ENCODE measurements around the gene ZSWIM6. TPM values are rescaled to one million over a fixed set of nuclear protein-coding genes. Genes with fewer than 3 reads are reported as not detected.

The ZSWIM6 gene
- total and polyA plus RNA-seq, 2 of the 4 experiments (the other 2 are of a cell fraction), result 10.8 to 14.1 TPM

GRCh38 chr5:61289241-61289640 is 42.8 kb upstream of the ZSWIM6 start:
- ATAC-seq (ENCODE audit: low read depth) (no peak), DNase-seq (no peak)
- ChIA-PET POLR2A (ENCODE audit: unreplicated experiment) (no interaction called here), CTCF (no interaction called here)
- Histone ChIP-seq H3K9me1 (ENCODE audit: insufficient read depth, low read length) (peaks cover 20% of the 10 kb centered on the region), H3K4me2 (ENCODE audit: low read depth, low read length) (no peak overlapping the region), H3K27ac (ENCODE audit: insufficient read depth, low read length) (no peak overlapping the region), H3K36me3 (ENCODE audit: control insufficient read depth, insufficient read depth, low read length) (no peaks in the 10 kb centered on the region), H2BK5ac (ENCODE audit: low read depth, low read length, poor library complexity, severe bottlenecking) (no peak overlapping the region), H3K14ac (replicated peaks; ENCODE audit: low read depth, low read length) (0 out of 2 replicates have a peak overlapping the region, but pooled peaks have one; percentile 31), H3K56ac (ENCODE audit: extremely low read depth, insufficient read depth, low read length) (no peak overlapping the region), H2AFZ (replicated peaks; ENCODE audit: low read length, poor library complexity) (peak overlapping the region; percentile 46), H3K9ac (ENCODE audit: low read depth, low read length) (no peak overlapping the region), H3K9me3 (ENCODE audit: control insufficient read depth, insufficient read depth, low read length) (0 out of 2 replicates have a peak, but pooled peaks cover 2% of the 10 kb centered on the region), H3K4ac (ENCODE audit: low read depth, low read length) (peak overlapping the region; percentile 29), H2AK5ac (ENCODE audit: low read depth, low read length) (peak overlapping the region; percentile 45), H3K4me3 (ENCODE audit: insufficient read depth, low read depth, low read length) (no peak overlapping the region), H2BK15ac (ENCODE audit: low read depth, low read length) (no peak overlapping the region), H3K4me1 (ENCODE audit: control insufficient read depth, insufficient read depth, low read length) (peaks cover 17% of the 10 kb centered on the region), H4K8ac (ENCODE audit: low read depth in 2 of 2, low read length in 2 of 2) (0 out of 4 replicates have a peak overlapping the region, but pooled peaks of 1 of the 2 experiments have one; percentile 14), H3K27me3 (ENCODE audit: control insufficient read depth, insufficient read depth, low read length) (no peaks in the 10 kb centered on the region), H2BK20ac (ENCODE audit: low read depth, low read length) (0 out of 2 replicates have a peak overlapping the region, but pooled peaks have one; percentile 15), H4K91ac (ENCODE audit: insufficient read depth, low read depth, low read length) (no peak overlapping the region), H3K23ac (ENCODE audit: low read depth, low read length) (no peak overlapping the region), H4K20me1 (ENCODE audit: insufficient read depth, low read length) (no peaks in the 10 kb centered on the region), H2BK120ac (ENCODE audit: low read depth, low read length) (peak overlapping the region; percentile 13; the same call in 1 of the 2 replicates), H3K18ac (ENCODE audit: low read depth, low read length) (peak overlapping the region; percentile 40; the same call in 1 of the 2 replicates), H2AK9ac (replicated peaks; ENCODE audit: low read depth, low read length, poor library complexity) (no peak overlapping the region), H3K79me1 (ENCODE audit: low read depth in 1 of 2, low read length in 2 of 2) (peaks cover 0 to 4% of the 10 kb centered on the region in 2 experiments; a peak in 1 of 4 replicates), H4K5ac (ENCODE audit: low read depth, low read length) (peak overlapping the region; percentile 2; the same call in 1 of the 2 replicates)
- TF ChIP-seq, protein P1, sequence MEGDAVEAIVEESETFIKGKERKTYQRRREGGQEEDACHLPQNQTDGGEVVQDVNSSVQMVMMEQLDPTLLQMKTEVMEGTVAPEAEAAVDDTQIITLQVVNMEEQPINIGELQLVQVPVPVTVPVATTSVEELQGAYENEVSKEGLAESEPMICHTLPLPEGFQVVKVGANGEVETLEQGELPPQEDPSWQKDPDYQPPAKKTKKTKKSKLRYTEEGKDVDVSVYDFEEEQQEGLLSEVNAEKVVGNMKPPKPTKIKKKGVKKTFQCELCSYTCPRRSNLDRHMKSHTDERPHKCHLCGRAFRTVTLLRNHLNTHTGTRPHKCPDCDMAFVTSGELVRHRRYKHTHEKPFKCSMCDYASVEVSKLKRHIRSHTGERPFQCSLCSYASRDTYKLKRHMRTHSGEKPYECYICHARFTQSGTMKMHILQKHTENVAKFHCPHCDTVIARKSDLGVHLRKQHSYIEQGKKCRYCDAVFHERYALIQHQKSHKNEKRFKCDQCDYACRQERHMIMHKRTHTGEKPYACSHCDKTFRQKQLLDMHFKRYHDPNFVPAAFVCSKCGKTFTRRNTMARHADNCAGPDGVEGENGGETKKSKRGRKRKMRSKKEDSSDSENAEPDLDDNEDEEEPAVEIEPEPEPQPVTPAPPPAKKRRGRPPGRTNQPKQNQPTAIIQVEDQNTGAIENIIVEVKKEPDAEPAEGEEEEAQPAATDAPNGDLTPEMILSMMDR (conservative IDR thresholded peaks at IDR 0.05; ENCODE audit: low read depth, low read length), result 0 out of 2 replicates have a peak, but pooled peaks have one; percentile 13
- no peak for TF ChIP-seq MAZ (IDR thresholded peaks at IDR 0.05; ENCODE audit: borderline replicate concordance, low read depth, low read length)
- dilution Hi-C loops (cut with HindIII; ENCODE audit: low sequenced_read_pairs, unreplicated experiment) (no loop called here), in situ Hi-C loops (cut with MboI; ENCODE audit: low sequenced_read_pairs) (no loop called here), intact Hi-C loops (cut with micrococcal nuclease) (no loop called here)
- 100% methylated on average over 1 of the region's 2 CpGs; no CpG with 5 or more reads in 1 of the 2 experiments for WGBS, 2 experiments (ENCODE audit: extremely low coverage in 2 of 2, insufficient read length in 1 of 2)
- no TSS peak for BruUV-seq (replicated peaks)
